H1 (cell line): Measurements from ENCODE around the gene INPP4B.

ENCODE experiments used
- EZH2 ChIP-seq: fragments of 200-600 bp; sonication (generic); IDR thresholded peaks from 2 replicates; pipeline ENCODE4 v1.7.1; 2012; ENCODE audit warnings: low read depth, mild to moderate bottlenecking, moderate library complexity, low read length, inconsistent platforms; ENCODE audit not compliant: severe bottlenecking
- JUND ChIP-seq: IDR thresholded peaks from 2 replicates; pipeline ENCODE4 v1.6.1; 2011; ENCODE audit warnings: mild to moderate bottlenecking, improper control_type of control experiment, low read length

DNA sequence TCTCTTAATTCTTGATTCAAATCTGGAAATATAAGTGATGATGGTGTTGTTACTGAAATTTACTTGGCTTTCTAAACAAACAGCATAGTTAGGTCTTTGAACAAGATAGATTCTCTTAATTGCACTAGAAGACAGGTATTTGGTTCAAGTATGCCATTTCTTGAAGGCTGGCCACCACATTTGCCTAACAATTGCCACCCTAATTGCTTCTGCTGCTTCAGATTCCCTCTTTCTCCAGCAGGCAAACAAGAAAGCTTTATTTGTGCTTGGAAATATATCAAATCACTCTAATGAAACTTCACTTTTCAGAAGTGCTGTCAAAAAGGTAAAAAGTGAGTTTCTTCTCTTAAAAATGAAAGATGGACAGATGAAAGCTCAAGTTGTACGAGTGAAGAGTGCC, 418.6 kb downstream of the INPP4B start:
- TF ChIP-seq EZH2 (no peak), JUND (no peak; the same call in 1 of the 2 replicates)
